HepG2 (cell line): Measurements from ENCODE around the gene C2orf76. TPM values are rescaled to one million over a fixed set of nuclear protein-coding genes. Genes with fewer than 3 reads are reported as not detected.
A peak's percentile ranks its signal among the peaks of the same experiment; 100 is the strongest.

ENCODE experiments used
- FOXP4 ChIP-seq: sonication (generic); formaldehyde crosslinking; IDR thresholded peaks from 2 replicates; pipeline ENCODE4 v1.4.0; 2020; ENCODE audit warnings: missing genetic modification reagents
- JUNB ChIP-seq: sonication (generic); formaldehyde crosslinking; IDR thresholded peaks from 2 replicates; pipeline ENCODE4 v1.8.0; 2022; ENCODE audit warnings: missing genetic modification reagents, mild to moderate bottlenecking, borderline replicate concordance
- ZNF605 ChIP-seq: sonication (generic); formaldehyde crosslinking; IDR thresholded peaks from 2 replicates; pipeline ENCODE4 v1.8.0; 2022; ENCODE audit warnings: mild to moderate bottlenecking, missing genetic modification reagents
- ZNF687 ChIP-seq: sonication (generic); formaldehyde crosslinking; IDR thresholded peaks from 2 replicates; pipeline ENCODE4 v1.5.1; 2020; ENCODE audit warnings: mild to moderate bottlenecking, missing genetic modification reagents, moderate library complexity
- ZNF839 ChIP-seq: sonication (generic); formaldehyde crosslinking; IDR thresholded peaks from 2 replicates; pipeline ENCODE4 v1.4.0; 2020; ENCODE audit warnings: missing genetic modification reagents, mild to moderate bottlenecking, borderline replicate concordance
- polyA plus RNA-seq, 8 experiments: library from polyadenylated mRNA; depleted of rRNA in 3 of 8; stranded (reverse) in 7 of 8; unstranded in 1 of 8; fragments of >200 nt; fragmentation: Illumina TruSeq in 4 of 8; extraction: Trizol in 4 of 8; gene quantifications; 2 replicates each; pipeline versions ENCODE4 v1.2.1 to v1.2.3, GENCODE V29; 2011 to 2016; ENCODE audit warnings: low read depth in 4 of 8, missing spikeins in 1 of 8, mixed read lengths in 1 of 8; ENCODE audit not compliant: insufficient read depth in 1 of 8
- total RNA-seq, 5 experiments: library from RNA; depleted of rRNA; stranded (reverse); fragments of >200 nt; fragmentation: Illumina TruSeq; extraction: Trizol; gene quantifications; 2 replicates each; pipeline ENCODE4 v1.2.3, GENCODE V29; 2016; ENCODE audit warnings: low read depth in 1 of 5
- TF ChIP-seq, protein P1 (sequence below): sonication (generic); formaldehyde crosslinking; IDR thresholded peaks from 2 replicates; pipeline ENCODE4 v1.4.0; 2020; ENCODE audit warnings: missing genetic modification reagents
- TF ChIP-seq, protein P2 (sequence below), 2 experiments: sonication (generic) in 1 of 2; formaldehyde crosslinking in 1 of 2; IDR thresholded peaks; 2 replicates each; pipeline versions ENCODE4 v1.4.0 to v1.6.1; 2018 to 2020; ENCODE audit warnings: missing genetic modification reagents in 2 of 2, borderline replicate concordance in 1 of 2, low read depth in 1 of 2, mild to moderate bottlenecking in 1 of 2, missing biosample characterization in 1 of 2
- TF ChIP-seq, protein P3 (sequence below): sonication (generic); formaldehyde crosslinking; IDR thresholded peaks from 2 replicates; pipeline ENCODE4 v1.9.0; 2021; ENCODE audit warnings: missing genetic modification reagents, mild to moderate bottlenecking, borderline replicate concordance
- TF ChIP-seq, protein P4 (sequence below): sonication (generic); formaldehyde crosslinking; IDR thresholded peaks from 2 replicates; pipeline ENCODE4 v1.4.0; 2020; ENCODE audit warnings: missing genetic modification reagents, borderline replicate concordance
- TF ChIP-seq, protein P5 (sequence below): IDR thresholded peaks from 2 replicates; pipeline ENCODE4 v1.6.1; 2016; ENCODE audit warnings: low read depth, borderline replicate concordance

The C2orf76 gene
- total and polyA plus RNA-seq, 2 of the 13 experiments (the other 11 are each of a cell fraction or from before 2014, with no cell fraction given): 7.7 to 8.5 TPM

- TF ChIP-seq, protein P1, sequence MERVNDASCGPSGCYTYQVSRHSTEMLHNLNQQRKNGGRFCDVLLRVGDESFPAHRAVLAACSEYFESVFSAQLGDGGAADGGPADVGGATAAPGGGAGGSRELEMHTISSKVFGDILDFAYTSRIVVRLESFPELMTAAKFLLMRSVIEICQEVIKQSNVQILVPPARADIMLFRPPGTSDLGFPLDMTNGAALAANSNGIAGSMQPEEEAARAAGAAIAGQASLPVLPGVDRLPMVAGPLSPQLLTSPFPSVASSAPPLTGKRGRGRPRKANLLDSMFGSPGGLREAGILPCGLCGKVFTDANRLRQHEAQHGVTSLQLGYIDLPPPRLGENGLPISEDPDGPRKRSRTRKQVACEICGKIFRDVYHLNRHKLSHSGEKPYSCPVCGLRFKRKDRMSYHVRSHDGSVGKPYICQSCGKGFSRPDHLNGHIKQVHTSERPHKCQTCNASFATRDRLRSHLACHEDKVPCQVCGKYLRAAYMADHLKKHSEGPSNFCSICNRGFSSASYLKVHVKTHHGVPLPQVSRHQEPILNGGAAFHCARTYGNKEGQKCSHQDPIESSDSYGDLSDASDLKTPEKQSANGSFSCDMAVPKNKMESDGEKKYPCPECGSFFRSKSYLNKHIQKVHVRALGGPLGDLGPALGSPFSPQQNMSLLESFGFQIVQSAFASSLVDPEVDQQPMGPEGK (CRISPR knock-in tag): peak; percentile 43; the same call in 1 of the 2 replicates
- peak; percentile 27; the same call in 1 of the 2 replicates for TF ChIP-seq FOXP4 (CRISPR knock-in tag)
- TF ChIP-seq, protein P2, sequence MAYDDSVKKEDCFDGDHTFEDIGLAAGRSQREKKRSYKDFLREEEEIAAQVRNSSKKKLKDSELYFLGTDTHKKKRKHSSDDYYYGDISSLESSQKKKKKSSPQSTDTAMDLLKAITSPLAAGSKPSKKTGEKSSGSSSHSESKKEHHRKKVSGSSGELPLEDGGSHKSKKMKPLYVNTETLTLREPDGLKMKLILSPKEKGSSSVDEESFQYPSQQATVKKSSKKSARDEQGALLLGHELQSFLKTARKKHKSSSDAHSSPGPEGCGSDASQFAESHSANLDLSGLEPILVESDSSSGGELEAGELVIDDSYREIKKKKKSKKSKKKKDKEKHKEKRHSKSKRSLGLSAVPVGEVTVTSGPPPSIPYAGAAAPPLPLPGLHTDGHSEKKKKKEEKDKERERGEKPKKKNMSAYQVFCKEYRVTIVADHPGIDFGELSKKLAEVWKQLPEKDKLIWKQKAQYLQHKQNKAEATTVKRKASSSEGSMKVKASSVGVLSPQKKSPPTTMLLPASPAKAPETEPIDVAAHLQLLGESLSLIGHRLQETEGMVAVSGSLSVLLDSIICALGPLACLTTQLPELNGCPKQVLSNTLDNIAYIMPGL (CRISPR knock-in tag; IDR thresholded peaks at IDR 0.05; ENCODE audit: borderline replicate concordance in 1 of 2, low read depth in 1 of 2): 0 out of 4 replicates have a peak, but pooled peaks of 1 of the 2 experiments have one; percentile 17
- TF ChIP-seq, protein P3, sequence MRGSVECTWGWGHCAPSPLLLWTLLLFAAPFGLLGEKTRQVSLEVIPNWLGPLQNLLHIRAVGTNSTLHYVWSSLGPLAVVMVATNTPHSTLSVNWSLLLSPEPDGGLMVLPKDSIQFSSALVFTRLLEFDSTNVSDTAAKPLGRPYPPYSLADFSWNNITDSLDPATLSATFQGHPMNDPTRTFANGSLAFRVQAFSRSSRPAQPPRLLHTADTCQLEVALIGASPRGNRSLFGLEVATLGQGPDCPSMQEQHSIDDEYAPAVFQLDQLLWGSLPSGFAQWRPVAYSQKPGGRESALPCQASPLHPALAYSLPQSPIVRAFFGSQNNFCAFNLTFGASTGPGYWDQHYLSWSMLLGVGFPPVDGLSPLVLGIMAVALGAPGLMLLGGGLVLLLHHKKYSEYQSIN: no peak
- TF ChIP-seq ZNF605 (CRISPR knock-in tag): no peak
- no peak for TF ChIP-seq JUNB (CRISPR knock-in tag)
- TF ChIP-seq, protein P4, sequence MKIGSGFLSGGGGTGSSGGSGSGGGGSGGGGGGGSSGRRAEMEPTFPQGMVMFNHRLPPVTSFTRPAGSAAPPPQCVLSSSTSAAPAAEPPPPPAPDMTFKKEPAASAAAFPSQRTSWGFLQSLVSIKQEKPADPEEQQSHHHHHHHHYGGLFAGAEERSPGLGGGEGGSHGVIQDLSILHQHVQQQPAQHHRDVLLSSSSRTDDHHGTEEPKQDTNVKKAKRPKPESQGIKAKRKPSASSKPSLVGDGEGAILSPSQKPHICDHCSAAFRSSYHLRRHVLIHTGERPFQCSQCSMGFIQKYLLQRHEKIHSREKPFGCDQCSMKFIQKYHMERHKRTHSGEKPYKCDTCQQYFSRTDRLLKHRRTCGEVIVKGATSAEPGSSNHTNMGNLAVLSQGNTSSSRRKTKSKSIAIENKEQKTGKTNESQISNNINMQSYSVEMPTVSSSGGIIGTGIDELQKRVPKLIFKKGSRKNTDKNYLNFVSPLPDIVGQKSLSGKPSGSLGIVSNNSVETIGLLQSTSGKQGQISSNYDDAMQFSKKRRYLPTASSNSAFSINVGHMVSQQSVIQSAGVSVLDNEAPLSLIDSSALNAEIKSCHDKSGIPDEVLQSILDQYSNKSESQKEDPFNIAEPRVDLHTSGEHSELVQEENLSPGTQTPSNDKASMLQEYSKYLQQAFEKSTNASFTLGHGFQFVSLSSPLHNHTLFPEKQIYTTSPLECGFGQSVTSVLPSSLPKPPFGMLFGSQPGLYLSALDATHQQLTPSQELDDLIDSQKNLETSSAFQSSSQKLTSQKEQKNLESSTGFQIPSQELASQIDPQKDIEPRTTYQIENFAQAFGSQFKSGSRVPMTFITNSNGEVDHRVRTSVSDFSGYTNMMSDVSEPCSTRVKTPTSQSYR: no peak
- TF ChIP-seq ZNF687 (CRISPR knock-in tag): peak; percentile 35; the same call in 1 of the 2 replicates
- TF ChIP-seq, protein P5, sequence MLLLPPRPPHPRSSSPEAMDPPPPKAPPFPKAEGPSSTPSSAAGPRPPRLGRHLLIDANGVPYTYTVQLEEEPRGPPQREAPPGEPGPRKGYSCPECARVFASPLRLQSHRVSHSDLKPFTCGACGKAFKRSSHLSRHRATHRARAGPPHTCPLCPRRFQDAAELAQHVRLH (CRISPR knock-in tag): peak; percentile 28; the same call in 1 of the 2 replicates
- TF ChIP-seq ZNF839: 0 out of 2 replicates have a peak, but pooled peaks have one; percentile 67
Observed at GRCh38 chr2:119264781-119265692, 101.6 kb downstream of the C2orf76 start (continued).
